NCI-H2227 (cell line): ENCODE measurements around the gene CD151.
A peak's percentile ranks its signal among the peaks of the same experiment; 100 is the strongest.

Experiments
- DNase-seq: peaks from one replicate; lab custom pipeline; 2025; ENCODE audit not compliant: unreplicated experiment; lab: John Stamatoyannopoulos, UW

The CD151 gene

DNA sequence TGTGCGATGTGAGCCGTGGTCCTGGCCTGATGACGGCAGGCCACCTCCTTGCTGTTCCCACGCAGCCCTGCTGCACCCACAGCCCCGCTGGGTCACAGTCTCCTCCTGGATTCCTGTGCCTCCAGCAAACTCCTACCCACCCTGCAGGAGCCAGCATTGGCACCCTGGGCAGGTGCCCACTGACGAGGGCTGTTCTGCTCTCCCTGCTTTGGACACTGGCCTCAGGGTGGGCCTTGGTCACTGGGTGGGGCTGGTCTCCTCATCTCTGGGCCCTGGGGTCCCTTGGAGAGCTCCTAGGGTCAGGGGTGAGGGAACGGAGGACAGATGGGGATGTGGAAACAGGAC is 22.6 kb downstream of the CD151 start:
- DNase-seq = no peak

- no peak for DNase-seq
Measured at GRCh38 chr11:855796-856195, 23.0 kb downstream of the CD151 start.

GRCh38 chr11:856397-856796 is 23.6 kb downstream of the CD151 start:
- DNase-seq = peak; percentile 70

DNA sequence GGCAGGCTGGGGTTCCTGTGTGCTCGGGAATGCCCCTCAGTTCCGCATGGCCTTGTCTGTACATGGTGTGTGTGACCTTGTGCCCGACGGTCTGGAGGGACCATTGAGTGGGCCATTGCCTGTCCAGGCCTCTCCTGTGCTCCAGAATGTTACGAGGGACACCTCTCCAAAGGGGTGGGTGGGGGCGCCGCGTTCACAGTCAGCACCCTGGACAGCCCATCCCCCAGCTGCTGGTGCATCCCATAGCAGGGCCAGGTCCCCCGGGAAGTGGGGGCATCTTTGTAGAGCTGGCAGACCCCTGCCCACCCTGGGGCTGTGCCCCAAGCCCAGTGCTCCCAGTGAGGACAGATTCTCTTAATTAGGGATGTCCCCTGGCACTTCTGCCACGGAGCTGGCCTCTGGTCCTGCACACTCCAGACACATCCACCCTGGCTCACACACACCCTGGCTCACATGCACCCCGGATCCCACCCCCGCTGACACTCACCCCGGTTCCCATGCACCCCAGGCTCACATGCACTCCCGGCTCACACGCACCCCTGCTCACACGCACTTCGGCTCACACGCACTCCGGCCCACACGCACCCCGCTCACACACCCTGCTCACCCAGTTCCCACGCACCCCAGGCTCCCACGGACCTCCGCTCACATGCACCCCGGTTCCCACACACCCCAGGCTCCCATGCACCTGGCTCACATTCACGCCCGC is 25.5 kb downstream of the CD151 start:
- DNase-seq = no peak

- DNase-seq = no peak
Measured at GRCh38 chr11:858762-859339, 26.1 kb downstream of the CD151 start.

GRCh38 chr11:859394-860131 is 26.8 kb downstream of the CD151 start:
- peak; percentile 92 for DNase-seq

GRCh38 chr11:860234-861104 is 27.7 kb downstream of the CD151 start:
- no peak for DNase-seq

DNA sequence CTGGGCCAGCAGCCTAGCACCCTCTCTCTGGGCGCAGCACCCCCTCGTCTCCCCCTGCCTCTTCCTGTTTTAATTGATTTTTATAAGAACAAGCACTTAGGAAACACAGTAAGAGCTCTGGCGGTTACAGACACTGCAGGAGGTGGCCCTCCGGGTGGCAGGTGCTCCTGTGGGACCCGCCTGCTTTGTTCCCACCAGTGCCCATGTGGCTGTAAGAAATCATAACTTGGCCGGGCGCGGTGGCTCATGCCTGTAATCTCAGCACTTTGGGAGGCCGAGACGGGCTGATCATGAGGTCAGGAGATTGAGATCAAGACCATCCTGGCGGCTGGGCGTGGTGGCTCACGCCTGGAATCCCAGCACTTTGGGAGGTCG is 28.3 kb downstream of the CD151 start:
- no peak for DNase-seq

DNA sequence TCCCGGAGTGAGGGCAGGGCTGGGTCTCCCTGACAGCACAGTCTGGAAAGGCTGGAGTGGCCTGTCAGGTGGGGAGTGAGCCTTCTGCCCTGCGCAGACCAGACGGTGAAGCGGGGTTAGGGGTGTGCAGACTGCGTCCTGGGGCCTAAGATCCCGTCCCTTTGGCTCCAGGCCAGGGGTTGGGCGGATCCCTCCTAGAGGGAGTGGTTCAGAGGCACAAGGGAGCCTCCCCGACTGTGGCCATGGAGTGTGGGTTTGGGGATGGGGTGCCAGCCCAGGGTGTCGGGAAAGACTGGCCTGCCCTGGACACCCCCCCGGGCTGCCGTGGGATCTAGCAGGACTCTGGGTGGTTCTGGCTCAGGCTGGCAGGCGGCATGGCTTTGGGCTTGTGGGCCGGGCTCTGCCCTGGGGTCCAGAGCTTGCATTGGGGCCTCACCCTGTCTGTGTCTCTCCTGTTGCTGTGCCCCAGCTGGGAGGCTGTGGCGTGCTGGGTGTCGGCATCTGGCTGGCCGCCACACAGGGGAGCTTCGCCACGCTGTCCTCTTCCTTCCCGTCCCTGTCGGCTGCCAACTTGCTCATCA is 29.4 kb downstream of the CD151 start:
- no peak for DNase-seq

DNA sequence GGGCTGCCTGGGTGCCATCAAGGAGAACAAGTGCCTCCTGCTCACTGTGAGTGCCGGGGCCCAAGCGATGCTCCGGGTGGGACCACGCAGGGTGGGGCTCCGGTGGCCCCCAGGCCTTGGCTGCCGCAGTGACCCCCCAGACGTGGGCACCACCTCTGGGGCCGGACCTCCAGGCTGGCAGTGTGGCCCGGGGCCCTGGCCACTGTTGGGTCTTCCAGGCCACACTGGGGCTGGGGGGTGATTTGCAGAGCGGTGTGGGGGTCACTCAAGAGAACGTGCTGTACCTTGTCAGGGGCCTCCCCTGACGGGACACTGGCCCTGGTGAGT is 29.9 kb downstream of the CD151 start:
- DNase-seq = no peak

GRCh38 chr11:863023-863909 is 30.5 kb downstream of the CD151 start:
- DNase-seq = no peak

GRCh38 chr11:863910-864827 is 31.4 kb downstream of the CD151 start:
- DNase-seq = no peak

GRCh38 chr11:864898-865297 is 32.1 kb downstream of the CD151 start:
- DNase-seq = no peak

DNA sequence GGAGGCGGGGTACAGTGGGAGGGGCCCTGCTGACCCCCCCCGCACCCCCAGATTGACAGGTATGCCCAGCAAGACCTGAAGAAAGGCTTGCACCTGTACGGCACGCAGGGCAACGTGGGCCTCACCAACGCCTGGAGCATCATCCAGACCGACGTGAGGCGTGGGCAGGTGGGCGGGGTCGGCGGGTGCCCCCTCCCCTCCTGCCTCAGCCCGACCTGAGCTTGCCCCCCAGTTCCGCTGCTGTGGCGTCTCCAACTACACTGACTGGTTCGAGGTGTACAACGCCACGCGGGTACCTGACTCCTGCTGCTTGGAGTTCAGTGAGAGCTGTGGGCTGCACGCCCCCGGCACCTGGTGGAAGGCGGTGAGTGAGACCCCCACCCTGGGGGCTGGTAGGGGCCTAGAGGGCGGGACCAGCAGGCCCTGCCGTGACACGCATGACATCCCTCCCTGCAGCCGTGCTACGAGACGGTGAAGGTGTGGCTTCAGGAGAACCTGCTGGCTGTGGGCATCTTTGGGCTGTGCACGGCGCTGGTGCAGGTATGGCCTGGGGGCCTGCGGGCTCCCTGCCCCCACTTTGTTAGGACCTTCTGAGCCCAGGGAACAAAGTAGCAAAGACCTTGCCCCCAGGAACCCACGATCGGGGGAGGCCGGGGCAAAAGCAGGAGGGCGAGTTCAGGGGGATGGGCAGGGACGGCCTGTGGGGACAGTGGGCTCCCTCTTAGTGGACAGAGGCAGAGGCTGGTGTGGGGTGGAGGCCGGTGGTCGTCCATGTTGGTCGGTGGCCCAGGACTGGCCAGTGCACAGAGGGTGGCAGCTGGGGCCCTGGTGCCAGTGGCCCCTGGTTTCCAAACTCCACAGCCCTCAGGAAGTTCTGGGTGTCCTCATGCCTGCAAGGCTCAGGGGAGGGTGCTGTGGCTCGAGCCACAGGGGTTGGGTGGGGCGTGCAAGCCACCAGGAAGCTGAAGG is 33.0 kb downstream of the CD151 start:
- no peak for DNase-seq

DNA sequence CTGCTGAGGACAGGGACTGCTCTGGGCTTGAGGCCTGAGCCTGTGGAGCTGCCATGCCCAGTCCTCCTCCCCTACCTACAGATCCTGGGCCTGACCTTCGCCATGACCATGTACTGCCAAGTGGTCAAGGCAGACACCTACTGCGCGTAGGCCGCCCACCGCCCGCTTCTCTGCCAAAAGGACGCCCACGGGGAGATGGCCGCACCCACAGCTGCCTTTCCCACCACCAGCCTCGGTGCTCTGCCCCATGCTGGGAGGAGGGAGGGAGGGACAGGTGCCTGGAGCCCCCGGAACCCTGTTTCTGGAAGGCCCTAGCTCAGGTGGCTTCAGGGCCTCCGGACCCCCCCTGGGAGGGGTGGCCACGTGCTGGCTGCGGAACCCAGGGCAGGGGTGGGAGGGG is 33.7 kb downstream of the CD151 start:
- DNase-seq = no peak

DNA sequence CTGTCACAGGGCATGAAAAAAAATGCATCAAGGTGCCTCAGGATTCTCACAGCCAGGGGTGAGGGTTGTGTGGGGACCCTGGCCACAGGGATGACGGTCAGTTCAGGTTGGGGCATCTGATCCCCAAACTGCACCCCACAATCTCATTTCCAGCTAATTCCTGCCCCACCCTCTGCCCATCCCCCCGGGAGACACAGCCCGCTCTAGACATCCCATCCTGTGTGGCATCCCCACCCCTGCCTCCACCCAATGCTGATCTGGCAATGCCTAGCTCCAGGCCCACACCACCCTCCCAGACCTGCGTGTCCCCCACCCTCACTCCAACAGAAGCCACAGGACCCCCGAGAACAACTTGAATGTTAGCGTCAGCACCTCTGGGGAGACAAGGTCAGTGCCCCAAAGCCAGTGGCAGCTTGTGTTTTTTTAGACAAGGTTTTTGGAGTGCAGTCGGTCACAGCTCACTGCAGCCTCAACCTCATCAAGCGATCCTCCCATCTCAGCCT is 35.2 kb downstream of the CD151 start:
- no peak for DNase-seq

- no peak for DNase-seq
Measured at GRCh38 chr11:868394-868793, 35.6 kb downstream of the CD151 start.

GRCh38 chr11:868802-869201 is 36.0 kb downstream of the CD151 start:
- no peak for DNase-seq
